Heart left ventricle (tissue), 16 donors: ENCODE data around the gene TEDC1. TPM values are rescaled to one million over a fixed set of nuclear protein-coding genes. Genes with fewer than 3 reads are reported as not detected.
A peak's percentile ranks its signal among the peaks of the same experiment; 100 is the strongest.

Experiments
- ATAC-seq, 4 donors: fragments of 200-7000 bp; cut with Tn5 transposase; one replicate each; pipeline ENCODE4 v1.9.1; 2020 to 2022; ENCODE audit warnings: moderate library complexity in 4 of 4, mild to moderate bottlenecking in 3 of 4, moderate number of reproducible peaks in 1 of 4
- DNase-seq, 5 donors: peaks; one replicate each; pipeline ENCODE4 v3.0.0-alpha.2; 2020
- H3K27ac ChIP-seq, 12 donors: fragments of 200-600 bp; sonication (generic) in 4 of 12; one replicate each; pipeline versions ENCODE4 v1.5.0 to v1.8.0; 2016 to 2022; ENCODE audit warnings: mild to moderate bottlenecking in 2 of 12
- H3K27me3 ChIP-seq, 9 donors: fragments of 200-600 bp; sonication (generic) in 2 of 9; one replicate each; pipeline versions ENCODE4 v1.5.1 to v1.8.0; 2016 to 2022; ENCODE audit warnings: mild to moderate bottlenecking in 3 of 9
- H3K36me3 ChIP-seq, 9 donors: fragments of 200-600 bp; sonication (generic) in 2 of 9; one replicate each; pipeline versions ENCODE4 v1.5.0 to v1.8.0; 2018 to 2022; ENCODE audit warnings: mild to moderate bottlenecking in 2 of 9
- H3K4me1 ChIP-seq, 12 donors: fragments of 200-600 bp; sonication (generic) in 4 of 12; one replicate each; pipeline versions ENCODE4 v1.5.0 to v1.8.0; 2016 to 2022; ENCODE audit warnings: mild to moderate bottlenecking in 3 of 12
- H3K4me3 ChIP-seq, 12 donors: fragments of 200-600 bp; sonication (generic) in 4 of 12; one replicate each; pipeline versions ENCODE4 v1.5.0 to v1.8.0; 2017 to 2022; ENCODE audit warnings: mild to moderate bottlenecking in 9 of 12, moderate library complexity in 4 of 12
- H3K9me3 ChIP-seq, 12 donors: fragments of 200-600 bp; sonication (generic) in 4 of 12; one replicate each; pipeline versions ENCODE4 v1.5.0 to v1.8.0; 2016 to 2022; ENCODE audit warnings: mild to moderate bottlenecking in 1 of 12
- POLR2A ChIP-seq, 2 donors: fragments of 450-650 bp; IDR thresholded peaks; one replicate each; pipeline ENCODE4 v1.6.1; 2017; ENCODE audit warnings: antibody characterized with exemption in 2 of 2, mild to moderate bottlenecking in 2 of 2, moderate library complexity in 2 of 2
- WGBS, 4 donors: extraction: QIAGEN DNeasy Blood & Tissue Kit in 2 of 4; methylation state at CpG; one replicate each; pipeline versions ENCODE4 v1.1.5 to v1.1.7; 2013 to 2018; 5-methylcytosine and 5-hydroxymethylcytosine counted together
- intact Hi-C, 10 donors: fragments of 100-400 bp; cut with DNase I; formaldehyde crosslinking; loops; one replicate each; pipeline versions ENCODE4 v1.11.1 to v1.14.2; 2022
- polyA plus RNA-seq, 2 donors: library from polyadenylated mRNA; stranded (reverse); fragments of 200-250 nt; gene quantifications; one replicate each; pipeline ENCODE4 v1.2.3, GENCODE V29; 2013
- total RNA-seq, 9 donors: library from RNA; depleted of rRNA in 2 of 9; stranded (reverse); fragments of >200 nt in 2 of 9; fragmentation: NEBNext Ultra II Directional in 3 of 9; extraction: Animal tissue kit (Norgen Biotek cat#: 25700) in 3 of 9; gene quantifications; one replicate each; pipeline versions ENCODE4 v1.1.0 to v1.2.4, GENCODE V29; 2016 to 2023
- TF ChIP-seq, protein P1 (sequence below), 12 donors: fragments of 200-600 bp; sonication (generic) in 4 of 12; IDR thresholded peaks; one replicate each; pipeline versions ENCODE4 v1.5.0 to v1.8.0; 2018 to 2022; ENCODE audit warnings: antibody characterized with exemption in 12 of 12, mild to moderate bottlenecking in 5 of 12
- donor health status: ischemic (EF 13 %, LVEDD 7.1; RV severe dilation, severe dysfunction).
- donor health status: healthy with polysubstance abuse.
- donor health status: DM: no; HTN: yes; CAD: no.
- donor health status: DM: no; HTN: no; CAD: no.
- donor health status: ischemic (EF 25% LVEDD 6.9; RV normal size, moderate dysfunction).
- donor health status: ischemic (EF 25% LVEDD 5.7; RV mildly dilated, moderate dysfunction).
- donor health status: healthy.
- donor health status: DM: yes; HTN: yes; CAD: no.
- donor health status: ischemic (EF 35%, LVEDD 5.7; RV mildly dilated, moderate dysfunction).
- donor health status: nonischemic (EF 11% LVEDD 7.7; RV severe dilation, severe dysfunction).
- donor health status: DM: yes; HTN: yes; CAD: no.
- donor health status: PGD.
- donor health status: ischemic (EF 29% LVEDD 5.4; RV normal size, mild dysfunction).
- donor health status: nonischemic (EF 23%, LVEDD 6.1; RV moderate dilation, normal function).

TEDC1 gene
- total and polyA plus RNA-seq, 11 donors, result 0.94 to 12.4 (median 3.7) TPM

DNA sequence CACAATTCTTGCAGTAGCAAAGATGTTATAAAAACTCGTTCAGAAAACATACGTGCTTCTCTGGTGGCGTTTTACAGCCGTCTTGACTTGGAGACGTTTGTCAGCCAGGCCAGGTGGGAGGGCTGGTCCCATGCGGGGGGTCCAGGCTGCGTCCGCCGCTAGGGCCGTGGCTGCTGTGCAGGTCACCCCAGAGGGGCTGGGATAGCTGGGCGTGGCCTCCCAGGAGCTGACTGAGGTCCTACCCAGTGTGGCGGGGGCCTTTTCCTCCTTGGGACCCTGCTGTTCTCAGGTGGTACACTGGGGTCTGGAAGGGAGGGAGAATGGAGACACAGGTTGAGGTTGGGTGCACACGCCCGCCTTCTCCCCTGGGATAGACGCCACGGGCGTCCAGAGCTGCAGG lies 46.2 kb upstream of the TEDC1 start:
- no peaks in the 10 kb centered on the region for H3K27me3 ChIP-seq
- peaks cover 0 to 23% (median 14%) of the 10 kb centered on the region in 12 donors for H3K4me1 ChIP-seq
- ATAC-seq (no peak), DNase-seq (peak in 1 of 5 donors; percentile 31)
- intact Hi-C loops, result loop anchor here in 8 of 10 donors (5.0 to 10.0 kb wide), 5 partner anchors 42 to 82 kb away; partner anchors contain the start of genes CRIP1 (in 5 of the 8) and TMEM121 (in 3 of the 8)
- no peaks in the 10 kb centered on the region for H3K9me3 ChIP-seq
- H3K4me3 ChIP-seq, result no peak overlapping the region
- no peak for TF ChIP-seq POLR2A (IDR thresholded peaks at IDR 0.05)
- TF ChIP-seq, protein P1, sequence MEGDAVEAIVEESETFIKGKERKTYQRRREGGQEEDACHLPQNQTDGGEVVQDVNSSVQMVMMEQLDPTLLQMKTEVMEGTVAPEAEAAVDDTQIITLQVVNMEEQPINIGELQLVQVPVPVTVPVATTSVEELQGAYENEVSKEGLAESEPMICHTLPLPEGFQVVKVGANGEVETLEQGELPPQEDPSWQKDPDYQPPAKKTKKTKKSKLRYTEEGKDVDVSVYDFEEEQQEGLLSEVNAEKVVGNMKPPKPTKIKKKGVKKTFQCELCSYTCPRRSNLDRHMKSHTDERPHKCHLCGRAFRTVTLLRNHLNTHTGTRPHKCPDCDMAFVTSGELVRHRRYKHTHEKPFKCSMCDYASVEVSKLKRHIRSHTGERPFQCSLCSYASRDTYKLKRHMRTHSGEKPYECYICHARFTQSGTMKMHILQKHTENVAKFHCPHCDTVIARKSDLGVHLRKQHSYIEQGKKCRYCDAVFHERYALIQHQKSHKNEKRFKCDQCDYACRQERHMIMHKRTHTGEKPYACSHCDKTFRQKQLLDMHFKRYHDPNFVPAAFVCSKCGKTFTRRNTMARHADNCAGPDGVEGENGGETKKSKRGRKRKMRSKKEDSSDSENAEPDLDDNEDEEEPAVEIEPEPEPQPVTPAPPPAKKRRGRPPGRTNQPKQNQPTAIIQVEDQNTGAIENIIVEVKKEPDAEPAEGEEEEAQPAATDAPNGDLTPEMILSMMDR (IDR thresholded peaks at IDR 0.05), result no peak
- peaks cover 0 to 28% (median 16%) of the 10 kb centered on the region in 9 donors for H3K36me3 ChIP-seq
- WGBS, 4 donors, result 85 to 89% (median 88%) methylated on average over 12 to 17 of the region's 17 CpGs
- H3K27ac ChIP-seq, result no peak overlapping the region

DNA sequence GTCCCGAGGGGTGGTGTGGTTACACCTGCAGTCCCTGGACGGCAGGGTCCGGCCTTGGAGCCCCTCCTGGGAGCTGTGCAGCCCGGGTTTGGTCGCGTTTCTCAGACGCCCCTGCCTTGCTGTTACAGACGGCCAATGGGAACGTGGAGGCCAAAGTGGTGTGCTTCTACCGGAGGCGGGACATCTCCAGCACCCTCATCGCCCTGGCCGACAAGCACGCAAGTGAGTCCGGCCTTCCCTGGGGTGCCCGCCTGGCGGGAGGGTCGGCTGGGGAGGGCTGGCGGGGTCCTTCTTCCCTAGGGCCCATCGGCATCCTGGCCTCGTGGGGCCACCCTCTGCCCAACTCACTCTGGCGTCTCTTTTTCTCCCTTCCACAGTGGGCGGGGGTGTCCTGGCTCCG lies 45.8 kb upstream of the TEDC1 start:
- DNase-seq (peak in 1 of 5 donors; percentile 54), ATAC-seq (no peak)
- 85 to 89% (median 89%) methylated on average over 11 to 24 of the region's 24 CpGs for WGBS, 4 donors
- intact Hi-C loops, result loop anchor here in 8 of 10 donors (5.0 to 10.0 kb wide), 5 partner anchors 42 to 82 kb away; partner anchors contain the start of genes CRIP1 (in 5 of the 8) and TMEM121 (in 3 of the 8)
- Histone ChIP-seq H3K9me3 (no peaks in the 10 kb centered on the region), H3K4me1 (peaks cover 0 to 26% (median 14%) of the 10 kb centered on the region in 12 donors), H3K27ac (no peak overlapping the region), H3K36me3 (peaks cover 0 to 28% (median 19%) of the 10 kb centered on the region in 9 donors), H3K4me3 (no peak overlapping the region), H3K27me3 (no peaks in the 10 kb centered on the region)
- TF ChIP-seq, protein P1 (IDR thresholded peaks at IDR 0.05), result no peak
- no peak for TF ChIP-seq POLR2A (IDR thresholded peaks at IDR 0.05)

DNA sequence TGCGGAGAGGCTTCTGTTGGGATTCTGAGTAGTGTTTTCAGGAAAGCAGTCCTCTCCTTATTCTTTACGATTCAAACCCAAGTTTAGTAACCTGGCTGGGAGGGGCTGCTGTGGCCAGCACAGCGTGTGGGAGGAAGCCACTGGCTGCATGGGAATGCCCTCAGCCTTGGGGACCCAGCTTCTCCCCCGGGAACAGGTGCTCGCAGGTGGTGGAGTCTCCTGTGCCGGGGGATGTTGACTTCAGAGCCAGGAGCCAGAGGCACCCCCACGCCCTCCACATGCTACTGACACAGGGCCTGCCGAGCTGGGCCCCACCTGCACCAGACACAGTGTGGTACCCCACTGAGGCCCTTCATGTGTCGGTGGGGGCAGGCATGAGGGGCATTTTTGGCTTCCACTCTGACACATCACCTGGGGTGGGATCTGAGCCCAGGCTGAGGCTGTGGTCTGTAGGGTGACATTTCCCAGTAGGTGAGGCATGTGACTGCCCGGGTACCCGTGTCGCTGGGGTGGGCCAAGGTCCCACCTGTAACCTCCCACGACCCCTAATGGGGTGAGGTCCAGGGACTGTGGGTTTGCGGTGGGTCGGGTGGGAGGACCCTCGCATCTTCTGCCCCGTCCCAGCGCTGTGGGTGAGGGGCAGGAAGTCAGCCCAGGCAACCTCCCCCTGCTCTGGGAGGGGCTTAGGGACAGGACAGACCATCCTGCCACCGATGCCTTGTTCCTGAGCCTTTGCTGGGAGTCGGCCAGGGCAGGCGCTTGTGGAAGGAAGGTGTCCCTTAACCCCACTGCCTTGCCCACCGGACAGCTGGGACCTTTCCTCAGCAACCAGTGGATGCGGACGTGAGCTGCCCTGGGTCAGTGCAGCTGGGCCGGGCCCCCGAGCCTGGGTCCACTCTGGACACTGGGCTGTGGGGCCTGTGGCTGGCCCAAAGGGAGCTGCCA lies 44.9 kb upstream of the TEDC1 start:
- ATAC-seq (no peak), DNase-seq (peak in 1 of 5 donors; percentile 47)
- TF ChIP-seq, protein P1 (IDR thresholded peaks at IDR 0.05), result no peak
- TF ChIP-seq POLR2A (IDR thresholded peaks at IDR 0.05), result no peak
- Histone ChIP-seq H3K9me3 (no peaks in the 10 kb centered on the region), H3K27me3 (no peaks in the 10 kb centered on the region), H3K4me3 (no peak overlapping the region), H3K27ac (no peak overlapping the region), H3K4me1 (peaks cover 0 to 28% (median 14%) of the 10 kb centered on the region in 12 donors), H3K36me3 (peaks cover 0 to 34% (median 26%) of the 10 kb centered on the region in 9 donors)
- intact Hi-C loops, result loop anchor here in 8 of 10 donors (5.0 to 10.0 kb wide), 5 partner anchors 41 to 81 kb away; partner anchors contain the start of genes CRIP1 (in 5 of the 8) and TMEM121 (in 3 of the 8)
- WGBS, 4 donors, result 84 to 91% (median 86%) methylated on average over 16 to 26 of the region's 26 CpGs

DNA sequence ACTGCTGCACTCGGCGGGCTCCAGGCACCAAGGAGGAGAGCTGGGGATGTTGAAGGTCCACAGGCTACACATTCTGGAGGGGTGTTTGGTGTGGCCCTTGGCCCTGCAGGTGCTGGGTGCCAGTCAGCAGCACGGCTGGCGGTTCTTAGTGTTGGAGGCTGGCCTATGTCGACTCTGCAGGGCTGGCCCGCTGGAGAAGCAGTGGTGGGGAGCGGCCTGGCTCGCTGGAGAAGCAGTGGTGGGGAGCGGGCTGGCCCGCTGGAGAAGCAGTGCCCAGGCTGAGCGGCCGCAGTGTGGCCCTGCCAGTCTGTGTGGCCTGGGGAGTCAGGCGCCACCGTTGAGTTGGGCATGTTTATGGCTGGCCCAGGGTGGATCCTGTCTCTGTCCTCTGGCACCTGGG lies 44.1 kb upstream of the TEDC1 start:
- Histone ChIP-seq H3K4me3 (no peak overlapping the region), H3K9me3 (no peaks in the 10 kb centered on the region), H3K27me3 (no peaks in the 10 kb centered on the region), H3K4me1 (peaks cover 0 to 28% (median 14%) of the 10 kb centered on the region in 12 donors), H3K27ac (no peak overlapping the region), H3K36me3 (peaks cover 0 to 37% (median 31%) of the 10 kb centered on the region in 9 donors)
- intact Hi-C loops, result loop anchor here in 8 of 10 donors (5.0 to 10.0 kb wide), 5 partner anchors 40 to 80 kb away; partner anchors contain the start of genes CRIP1 (in 5 of the 8) and TMEM121 (in 3 of the 8)
- DNase-seq (peak in 1 of 5 donors; percentile 55), ATAC-seq (no peak)
- TF ChIP-seq, protein P1 (IDR thresholded peaks at IDR 0.05), result no peak
- 83 to 89% (median 85%) methylated on average over 4 to 14 of the region's 14 CpGs for WGBS, 4 donors
